Measurements from ENCODE around the gene RPL14.
A peak's percentile ranks its signal among the peaks of the same experiment; 100 is the strongest.
"Not testable (repeated sequence)": the region's sequence is repeated elsewhere in the genome, so short reads cannot be mapped to it uniquely, and the experiment has no call there.

The RPL14 gene

GRCh38 chr3:40456940-40457823, at the start of gene RPL14:
Gene RPL14 (plus strand): TSS chr3:40457339. CDS start chr3:40457472, 133 bp downstream.
- peak; percentile 96 for DNase-seq

- DNase-seq = no peak
Observed at GRCh38 chr3:40407611-40408010, 49.5 kb upstream of the RPL14 start.

- DNase-seq = no peak
Observed at GRCh38 chr3:40414270-40414669, 42.9 kb upstream of the RPL14 start.

- no peak for DNase-seq
Observed at GRCh38 chr3:40417845-40418543, 39.1 kb upstream of the RPL14 start.

- DNase-seq = no peak
Observed at GRCh38 chr3:40422861-40423260, 34.3 kb upstream of the RPL14 start.

GRCh38 chr3:40427045-40427669, 30.0 kb upstream of the RPL14 start:
- DNase-seq = no peak

GRCh38 chr3:40432793-40433192, 24.3 kb upstream of the RPL14 start:
- DNase-seq = no peak

- no peak for DNase-seq
Observed at GRCh38 chr3:40437889-40438288, 19.2 kb upstream of the RPL14 start.

GRCh38 chr3:40445062-40445461, 12.1 kb upstream of the RPL14 start:
- DNase-seq = no peak

- no peak for DNase-seq
Observed at GRCh38 chr3:40445880-40446279, 11.3 kb upstream of the RPL14 start.

GRCh38 chr3:40450438-40450837, 6.7 kb upstream of the RPL14 start:
- no peak for DNase-seq

- DNase-seq = no peak
Observed at GRCh38 chr3:40451551-40451950, 5.6 kb upstream of the RPL14 start.

- no peak for DNase-seq
Observed at GRCh38 chr3:40452057-40452456, 5.1 kb upstream of the RPL14 start.

GRCh38 chr3:40452562-40452875, 4.6 kb upstream of the RPL14 start:
- DNase-seq = no peak

GRCh38 chr3:40452876-40453730, 4.0 kb upstream of the RPL14 start:
- DNase-seq = peak; percentile 97

GRCh38 chr3:40453933-40454332, 3.2 kb upstream of the RPL14 start:
- DNase-seq = no peak

- no peak for DNase-seq
Observed at GRCh38 chr3:40455328-40455727, 1.8 kb upstream of the RPL14 start.

- no peak for DNase-seq
Observed at GRCh38 chr3:40456279-40456939, 730 bp upstream of the RPL14 start.

GRCh38 chr3:40458473-40458872, 1.3 kb downstream of the RPL14 start:
- no peak for DNase-seq

- DNase-seq = not testable (repeated sequence)
Observed at GRCh38 chr3:40460481-40460880, 3.3 kb downstream of the RPL14 start.

- no peak for DNase-seq
Observed at GRCh38 chr3:40461161-40461560, 4.0 kb downstream of the RPL14 start.

GRCh38 chr3:40462838-40463237, 5.7 kb downstream of the RPL14 start:
- DNase-seq = not testable (repeated sequence)

Data from CD4-positive, alpha-beta T cell treated with Interleukin-6 for 4 hours (primary cell).